GM12878 (cell line): ENCODE results near the gene HMCN1.

Experiments used
- CTCF ChIP-seq, 3 experiments: IDR thresholded peaks in 2 of 3; conservative IDR thresholded peaks in 1 of 3; 2 replicates each; pipeline ENCODE4 v1.5.1; 2011; ENCODE audit warnings: low read depth in 3 of 3, low read length in 3 of 3, mild to moderate bottlenecking in 3 of 3, control low read depth in 2 of 3, moderate library complexity in 2 of 3, inconsistent platforms in 1 of 3, mixed read lengths in 1 of 3; ENCODE audit not compliant: control insufficient read depth in 2 of 3, insufficient read depth in 1 of 3; ENCODE audit errors: extremely low read depth in 1 of 3
- EZH2 ChIP-seq: IDR thresholded peaks from 2 replicates; pipeline ENCODE4 v1.6.1; 2012; ENCODE audit warnings: low read depth, mild to moderate bottlenecking, control low read depth, inconsistent platforms, low read length, borderline replicate concordance; ENCODE audit not compliant: control insufficient read depth
- FOXM1 ChIP-seq: IDR thresholded peaks from 2 replicates; pipeline ENCODE4 v1.6.1; 2012; ENCODE audit warnings: low read depth, mild to moderate bottlenecking, inconsistent platforms, low read length, moderate library complexity
- MAX ChIP-seq: IDR thresholded peaks from 2 replicates; pipeline ENCODE4 v1.6.1; 2012; ENCODE audit warnings: low read depth, low read length, improper control_type of control experiment
- MEF2A ChIP-seq: IDR thresholded peaks from 2 replicates; pipeline ENCODE4 v1.6.1; 2011; ENCODE audit warnings: low read depth, mild to moderate bottlenecking, low read length, moderate library complexity; ENCODE audit not compliant: insufficient read depth
- NR2C2 ChIP-seq: IDR thresholded peaks from 2 replicates; pipeline ENCODE4 v1.6.1; 2011; ENCODE audit warnings: borderline replicate concordance, low read depth; ENCODE audit not compliant: control insufficient read depth, insufficient read length
- POLR2A ChIP-seq: IDR thresholded peaks from 2 replicates; pipeline ENCODE4 v1.6.1; 2011; ENCODE audit warnings: low read depth, mild to moderate bottlenecking, low read length
- POLR2AphosphoS5 ChIP-seq: IDR thresholded peaks from 2 replicates; pipeline ENCODE4 v1.6.1; 2011; ENCODE audit warnings: mild to moderate bottlenecking, low read length, inconsistent platforms
- RAD21 ChIP-seq: IDR thresholded peaks from 2 replicates; pipeline ENCODE4 v1.6.1; 2011; ENCODE audit warnings: mild to moderate bottlenecking, low read depth, low read length, moderate library complexity; ENCODE audit not compliant: insufficient read depth
- RELA ChIP-seq: fragments of 450-650 bp; IDR thresholded peaks from 2 replicates; pipeline ENCODE4 v1.8.0; 2014; ENCODE audit warnings: borderline replicate concordance; ENCODE audit not compliant: partially characterized antibody
- TAF1 ChIP-seq: IDR thresholded peaks from 2 replicates; pipeline ENCODE4 v1.6.1; 2011; ENCODE audit warnings: mild to moderate bottlenecking, low read depth, low read length, borderline replicate concordance
- ZNF207 ChIP-seq: fragments of 450-650 bp; IDR thresholded peaks from 2 replicates; pipeline ENCODE4 v1.6.1; 2014; ENCODE audit warnings: antibody characterized with exemption, mild to moderate bottlenecking, borderline replicate concordance
- ZNF622 ChIP-seq: fragments of 450-650 bp; IDR thresholded peaks from 2 replicates; pipeline ENCODE4 v1.6.1; 2017; ENCODE audit warnings: mild to moderate bottlenecking, inconsistent platforms
- TF ChIP-seq, protein P1 (sequence below): fragments of 450-650 bp; IDR thresholded peaks from 2 replicates; pipeline ENCODE4 v1.6.1; 2018; ENCODE audit warnings: borderline replicate concordance, mild to moderate bottlenecking; ENCODE audit not compliant: partially characterized antibody

- TF ChIP-seq EZH2, result no peak
- TF ChIP-seq, protein P1, sequence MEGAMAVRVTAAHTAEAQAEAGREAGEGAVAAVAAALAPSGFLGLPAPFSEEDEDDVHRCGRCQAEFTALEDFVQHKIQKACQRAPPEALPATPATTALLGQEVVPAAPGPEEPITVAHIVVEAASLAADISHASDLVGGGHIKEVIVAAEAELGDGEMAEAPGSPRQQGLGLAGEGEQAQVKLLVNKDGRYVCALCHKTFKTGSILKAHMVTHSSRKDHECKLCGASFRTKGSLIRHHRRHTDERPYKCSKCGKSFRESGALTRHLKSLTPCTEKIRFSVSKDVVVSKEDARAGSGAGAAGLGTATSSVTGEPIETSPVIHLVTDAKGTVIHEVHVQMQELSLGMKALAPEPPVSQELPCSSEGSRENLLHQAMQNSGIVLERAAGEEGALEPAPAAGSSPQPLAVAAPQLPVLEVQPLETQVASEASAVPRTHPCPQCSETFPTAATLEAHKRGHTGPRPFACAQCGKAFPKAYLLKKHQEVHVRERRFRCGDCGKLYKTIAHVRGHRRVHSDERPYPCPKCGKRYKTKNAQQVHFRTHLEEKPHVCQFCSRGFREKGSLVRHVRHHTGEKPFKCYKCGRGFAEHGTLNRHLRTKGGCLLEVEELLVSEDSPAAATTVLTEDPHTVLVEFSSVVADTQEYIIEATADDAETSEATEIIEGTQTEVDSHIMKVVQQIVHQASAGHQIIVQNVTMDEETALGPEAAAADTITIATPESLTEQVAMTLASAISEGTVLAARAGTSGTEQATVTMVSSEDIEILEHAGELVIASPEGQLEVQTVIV, result no peak
- TF ChIP-seq ZNF207, result no peak
- TF ChIP-seq RELA, result no peak
- no peak for TF ChIP-seq CTCF (IDR thresholded peaks at IDR 0.05 in 2 of 3, conservative IDR thresholded peaks at IDR 0.05 in 1 of 3; ENCODE audit: control insufficient read depth in 2 of 3, extremely low read depth in 1 of 3, insufficient read depth in 1 of 3, low read depth in 3 of 3, low read length in 3 of 3)
- TF ChIP-seq RAD21, result no peak
- no peak for TF ChIP-seq FOXM1
- no peak for TF ChIP-seq ZNF622
- no peak for TF ChIP-seq MAX
- TF ChIP-seq POLR2AphosphoS5, result no peak
- TF ChIP-seq POLR2A, result no peak
- TF ChIP-seq NR2C2, result no peak
- no peak for TF ChIP-seq TAF1
- no peak for TF ChIP-seq MEF2A
Observed at GRCh38 chr1:185974367-185975170, 240.4 kb downstream of the HMCN1 start.
